ENCODE results near the gene CAD.
"Not testable (repeated sequence)": the region's sequence is repeated elsewhere in the genome, so short reads cannot be mapped to it uniquely, and the experiment has no call there.

Gene CAD

DNA sequence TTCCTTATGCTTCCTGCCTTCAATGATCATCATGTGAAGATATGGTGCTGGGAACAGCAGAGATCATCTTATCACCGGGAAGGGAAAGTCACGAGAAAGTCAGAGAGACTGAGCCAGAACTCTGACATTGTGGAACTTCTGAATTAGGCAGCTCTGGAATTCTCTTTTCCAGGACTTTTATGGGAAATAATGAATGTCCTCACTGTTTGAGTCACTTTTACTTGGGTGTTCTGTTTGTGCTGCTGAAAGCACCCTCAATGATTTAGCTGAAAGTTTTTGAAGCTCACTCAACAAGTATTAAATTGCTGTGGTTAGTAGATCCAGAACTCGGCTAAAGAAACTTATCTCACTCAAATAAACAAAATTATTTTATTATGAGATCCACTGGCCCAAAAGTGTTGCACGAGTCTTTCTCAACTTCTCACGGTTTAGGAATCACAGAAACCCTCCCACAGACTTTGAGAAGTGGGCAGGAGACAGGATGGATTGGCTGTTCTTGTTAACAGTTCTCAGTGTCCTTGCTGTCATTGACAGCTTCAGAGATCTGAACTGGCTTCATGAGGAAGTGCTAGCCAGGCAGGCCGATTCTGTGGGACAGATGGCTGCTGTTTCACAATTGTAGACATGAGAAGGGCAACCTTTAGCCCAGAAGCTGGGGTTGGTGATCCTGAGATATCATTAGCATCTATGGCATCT, 31.7 kb upstream of the CAD start:
- Histone ChIP-seq H3K4me3 (ENCODE audit: low read depth in 1 of 2, low read length in 1 of 2) (no peak overlapping the region), H3K27ac (no peak overlapping the region), H3K27me3 (no peaks in the 10 kb centered on the region), H3K36me3 (no peaks in the 10 kb centered on the region), H3K4me1 (ENCODE audit: control insufficient read depth in 1 of 2, insufficient read depth in 1 of 2, low read depth in 1 of 2, low read length in 1 of 2) (no peaks in the 10 kb centered on the region), H3K9me3 (no peaks in the 10 kb centered on the region)
- TF ChIP-seq, protein P1, sequence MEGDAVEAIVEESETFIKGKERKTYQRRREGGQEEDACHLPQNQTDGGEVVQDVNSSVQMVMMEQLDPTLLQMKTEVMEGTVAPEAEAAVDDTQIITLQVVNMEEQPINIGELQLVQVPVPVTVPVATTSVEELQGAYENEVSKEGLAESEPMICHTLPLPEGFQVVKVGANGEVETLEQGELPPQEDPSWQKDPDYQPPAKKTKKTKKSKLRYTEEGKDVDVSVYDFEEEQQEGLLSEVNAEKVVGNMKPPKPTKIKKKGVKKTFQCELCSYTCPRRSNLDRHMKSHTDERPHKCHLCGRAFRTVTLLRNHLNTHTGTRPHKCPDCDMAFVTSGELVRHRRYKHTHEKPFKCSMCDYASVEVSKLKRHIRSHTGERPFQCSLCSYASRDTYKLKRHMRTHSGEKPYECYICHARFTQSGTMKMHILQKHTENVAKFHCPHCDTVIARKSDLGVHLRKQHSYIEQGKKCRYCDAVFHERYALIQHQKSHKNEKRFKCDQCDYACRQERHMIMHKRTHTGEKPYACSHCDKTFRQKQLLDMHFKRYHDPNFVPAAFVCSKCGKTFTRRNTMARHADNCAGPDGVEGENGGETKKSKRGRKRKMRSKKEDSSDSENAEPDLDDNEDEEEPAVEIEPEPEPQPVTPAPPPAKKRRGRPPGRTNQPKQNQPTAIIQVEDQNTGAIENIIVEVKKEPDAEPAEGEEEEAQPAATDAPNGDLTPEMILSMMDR (IDR thresholded peaks at IDR 0.05): no peak

GRCh38 chr2:27186613-27187345, 30.4 kb upstream of the CAD start:
- H3K9me3 ChIP-seq: no peaks in the 10 kb centered on the region
- H3K4me1 ChIP-seq (ENCODE audit: control insufficient read depth in 1 of 2, insufficient read depth in 1 of 2, low read depth in 1 of 2, low read length in 1 of 2): no peaks in the 10 kb centered on the region
- H3K27me3 ChIP-seq: no peaks in the 10 kb centered on the region
- H3K27ac ChIP-seq: no peak overlapping the region
- TF ChIP-seq, protein P1 (IDR thresholded peaks at IDR 0.05): no peak
- H3K36me3 ChIP-seq: no peaks in the 10 kb centered on the region
- no peak overlapping the region for H3K4me3 ChIP-seq (ENCODE audit: low read depth in 1 of 2, low read length in 1 of 2)

- H3K4me1 ChIP-seq (ENCODE audit: control insufficient read depth in 1 of 2, insufficient read depth in 1 of 2, low read depth in 1 of 2, low read length in 1 of 2): no peaks in the 10 kb centered on the region
- H3K27ac ChIP-seq: no peak overlapping the region
- TF ChIP-seq, protein P1 (IDR thresholded peaks at IDR 0.05): no peak
These were observed 27.2 kb upstream of the CAD start for GRCh38 chr2:27189989-27190388.

GRCh38 chr2:27191070-27191829, 25.9 kb upstream of the CAD start:
- H3K27ac ChIP-seq: no peak overlapping the region
- H3K4me1 ChIP-seq (ENCODE audit: control insufficient read depth in 1 of 2, insufficient read depth in 1 of 2, low read depth in 1 of 2, low read length in 1 of 2): no peaks in the 10 kb centered on the region
- H3K4me3 ChIP-seq (ENCODE audit: low read depth in 1 of 2, low read length in 1 of 2): no peak overlapping the region
- no peaks in the 10 kb centered on the region for H3K36me3 ChIP-seq
- no peaks in the 10 kb centered on the region for H3K27me3 ChIP-seq
- no peaks in the 10 kb centered on the region for H3K9me3 ChIP-seq
- TF ChIP-seq, protein P1 (IDR thresholded peaks at IDR 0.05): no peak

More at GRCh38 chr2:27189989-27190388, 27.2 kb upstream of the CAD start:
- H3K36me3 ChIP-seq: no peaks in the 10 kb centered on the region
- H3K27me3 ChIP-seq: no peaks in the 10 kb centered on the region
- no peaks in the 10 kb centered on the region for H3K9me3 ChIP-seq
- H3K4me3 ChIP-seq (ENCODE audit: low read depth in 1 of 2, low read length in 1 of 2): no peak overlapping the region

GRCh38 chr2:27194538-27195354, 22.4 kb upstream of the CAD start:
- H3K9me3 ChIP-seq: no peaks in the 10 kb centered on the region
- H3K27ac ChIP-seq: no peak overlapping the region
- no peaks in the 10 kb centered on the region for H3K27me3 ChIP-seq
- no peaks in the 10 kb centered on the region for H3K36me3 ChIP-seq
- H3K4me1 ChIP-seq (ENCODE audit: control insufficient read depth in 1 of 2, insufficient read depth in 1 of 2, low read depth in 1 of 2, low read length in 1 of 2): no peaks in the 10 kb centered on the region
- TF ChIP-seq, protein P1 (IDR thresholded peaks at IDR 0.05): no peak
- no peak overlapping the region for H3K4me3 ChIP-seq (ENCODE audit: low read depth in 1 of 2, low read length in 1 of 2)

GRCh38 chr2:27195799-27196198, 21.4 kb upstream of the CAD start:
- H3K4me3 ChIP-seq (ENCODE audit: low read depth in 1 of 2, low read length in 1 of 2); H3K4me1 ChIP-seq (ENCODE audit: control insufficient read depth in 1 of 2, insufficient read depth in 1 of 2, low read depth in 1 of 2, low read length in 1 of 2); H3K36me3 ChIP-seq; H3K27me3 ChIP-seq; H3K27ac ChIP-seq; H3K9me3 ChIP-seq: not testable (repeated sequence)

DNA sequence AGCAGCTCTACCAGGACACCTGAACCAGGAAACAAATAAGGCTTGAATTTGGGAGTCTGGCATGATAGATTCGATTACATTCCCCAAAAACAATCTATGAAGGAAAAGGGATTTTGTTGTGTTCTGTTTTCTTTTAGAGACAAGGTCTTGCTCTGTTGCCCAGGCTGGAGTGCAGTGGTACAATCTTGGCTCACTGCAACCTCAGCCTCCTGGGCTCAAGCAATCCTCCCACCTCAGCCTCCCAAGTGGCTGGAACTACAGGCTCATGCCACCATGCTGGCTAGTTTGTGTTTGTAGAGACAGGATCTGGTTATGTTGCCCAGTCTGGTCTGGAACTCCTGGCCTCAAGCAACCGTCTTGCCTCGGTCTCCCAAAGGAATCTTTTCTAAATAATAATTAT, 19.1 kb upstream of the CAD start:
- H3K36me3 ChIP-seq; H3K9me3 ChIP-seq; H3K4me1 ChIP-seq (ENCODE audit: control insufficient read depth in 1 of 2, insufficient read depth in 1 of 2, low read depth in 1 of 2, low read length in 1 of 2); H3K4me3 ChIP-seq (ENCODE audit: low read depth in 1 of 2, low read length in 1 of 2); H3K27me3 ChIP-seq; H3K27ac ChIP-seq: not testable (repeated sequence)

Measured in neutrophil (primary cell).